Measurements from ENCODE around the gene B9D1. TPM values are rescaled to one million over a fixed set of nuclear protein-coding genes. Genes with fewer than 3 reads are reported as not detected.

B9D1 gene
- total RNA-seq, 3 donors from 2014 or later, result 14.4 to 29.2 (median 28.4) TPM

DNA sequence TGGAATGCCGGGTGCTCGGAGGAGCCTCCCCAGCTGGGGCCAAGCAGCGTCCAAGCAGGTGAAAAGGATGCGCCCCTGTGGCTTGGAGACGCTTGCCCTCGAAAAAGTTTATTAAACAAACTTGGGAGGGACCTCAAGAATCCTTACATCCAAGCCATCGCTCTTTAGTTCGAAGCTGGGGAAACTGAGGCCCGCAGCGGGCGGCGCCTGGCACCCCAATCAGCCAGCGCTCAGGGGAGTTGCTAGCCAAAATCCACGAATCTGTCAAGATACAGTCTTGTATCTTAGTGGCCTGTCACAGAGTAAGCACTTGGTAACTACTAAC, 553 bp upstream of the B9D1 start:
- DNase-seq (ENCODE audit: low spot score in 2 of 2), result no peak
- Histone ChIP-seq H3K36me3 (no peaks in the 10 kb centered on the region), H3K27ac (peak overlapping the region; percentile 92 to 96), H3K9me3 (no peaks in the 10 kb centered on the region), H3K27me3 (no peaks in the 10 kb centered on the region), H3K4me1 (peaks cover 0 to 10% of the 10 kb centered on the region in 2 donors), H3K4me3 (peak overlapping the region; percentile 66 to 86 (median 85))
- intact Hi-C loops (cut with DNase I; ENCODE audit: low total_unique reads), result loop anchor here (5.0 to 10.0 kb wide), 2 partner anchors 84 to 292 kb away; no protein-coding TSS in a partner anchor
- TF ChIP-seq POLR2AphosphoS5 (IDR thresholded peaks at IDR 0.05) (no peak), POLR2A (IDR thresholded peaks at IDR 0.05) (no peak)
- TF ChIP-seq, protein P1, sequence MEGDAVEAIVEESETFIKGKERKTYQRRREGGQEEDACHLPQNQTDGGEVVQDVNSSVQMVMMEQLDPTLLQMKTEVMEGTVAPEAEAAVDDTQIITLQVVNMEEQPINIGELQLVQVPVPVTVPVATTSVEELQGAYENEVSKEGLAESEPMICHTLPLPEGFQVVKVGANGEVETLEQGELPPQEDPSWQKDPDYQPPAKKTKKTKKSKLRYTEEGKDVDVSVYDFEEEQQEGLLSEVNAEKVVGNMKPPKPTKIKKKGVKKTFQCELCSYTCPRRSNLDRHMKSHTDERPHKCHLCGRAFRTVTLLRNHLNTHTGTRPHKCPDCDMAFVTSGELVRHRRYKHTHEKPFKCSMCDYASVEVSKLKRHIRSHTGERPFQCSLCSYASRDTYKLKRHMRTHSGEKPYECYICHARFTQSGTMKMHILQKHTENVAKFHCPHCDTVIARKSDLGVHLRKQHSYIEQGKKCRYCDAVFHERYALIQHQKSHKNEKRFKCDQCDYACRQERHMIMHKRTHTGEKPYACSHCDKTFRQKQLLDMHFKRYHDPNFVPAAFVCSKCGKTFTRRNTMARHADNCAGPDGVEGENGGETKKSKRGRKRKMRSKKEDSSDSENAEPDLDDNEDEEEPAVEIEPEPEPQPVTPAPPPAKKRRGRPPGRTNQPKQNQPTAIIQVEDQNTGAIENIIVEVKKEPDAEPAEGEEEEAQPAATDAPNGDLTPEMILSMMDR (IDR thresholded peaks at IDR 0.05), result no peak

DNA sequence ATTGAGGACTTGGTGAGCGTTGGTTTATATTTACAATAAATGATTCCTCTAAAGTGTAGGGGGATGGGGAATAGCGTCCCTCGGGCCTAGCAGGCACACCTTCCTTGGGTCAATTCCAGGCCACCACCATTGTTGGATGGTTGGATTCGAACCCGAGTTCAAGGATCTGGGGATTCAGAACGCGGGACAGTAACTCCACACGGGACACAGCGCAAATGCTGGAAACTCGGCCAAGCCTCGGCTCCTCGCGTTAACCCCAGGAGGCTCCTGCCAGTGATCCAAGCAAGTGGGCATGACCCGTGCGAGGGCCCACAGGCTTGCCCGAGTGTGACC, 613 bp downstream of the B9D1 start:
- peak overlapping the region; percentile 92 to 96 for H3K27ac ChIP-seq

DNA sequence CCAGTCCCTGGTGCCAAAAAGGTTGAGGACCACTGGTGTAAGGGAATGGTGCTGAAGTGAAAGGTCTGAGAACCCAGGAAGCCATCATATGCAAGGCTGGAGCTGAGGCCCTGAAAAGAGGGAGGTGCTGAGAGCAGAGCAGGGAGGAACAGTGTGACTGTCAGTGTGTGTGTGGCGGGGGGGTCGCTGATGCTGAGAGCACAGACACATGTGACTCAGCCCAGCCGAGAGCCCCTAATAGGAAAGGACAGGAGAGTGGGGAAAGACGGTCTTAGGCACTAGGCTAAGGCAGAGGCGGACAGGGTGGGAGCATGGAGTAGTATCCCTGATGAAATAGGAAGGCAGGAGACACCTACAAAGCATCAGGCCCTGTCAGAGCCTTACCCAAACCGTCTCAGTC, 1.2 kb downstream of the B9D1 start:
- intact Hi-C loops (cut with DNase I; ENCODE audit: low total_unique reads), result loop anchor here (5.0 to 10.0 kb wide), 2 partner anchors 86 to 293 kb away; no protein-coding TSS in a partner anchor
- TF ChIP-seq POLR2AphosphoS5 (IDR thresholded peaks at IDR 0.05) (no peak), POLR2A (IDR thresholded peaks at IDR 0.05) (no peak)
- TF ChIP-seq, protein P1 (IDR thresholded peaks at IDR 0.05), result no peak
- no peak for DNase-seq (ENCODE audit: low spot score in 2 of 2)
- H3K36me3 ChIP-seq, result no peaks in the 10 kb centered on the region
- H3K4me1 ChIP-seq, result peaks cover 0 to 10% of the 10 kb centered on the region in 2 donors
- peak overlapping the region in 2 of 3 donors; percentile 85 to 86 for H3K4me3 ChIP-seq
- H3K9me3 ChIP-seq, result no peaks in the 10 kb centered on the region
- H3K27me3 ChIP-seq, result no peaks in the 10 kb centered on the region
- H3K27ac ChIP-seq, result peak overlapping the region in 1 of 2 donors; percentile 92

More for the DNA sequence above, 613 bp downstream of the B9D1 start:
- no peak for TF ChIP-seq POLR2AphosphoS5 (IDR thresholded peaks at IDR 0.05)
- TF ChIP-seq, protein P1 (IDR thresholded peaks at IDR 0.05), result no peak
- TF ChIP-seq POLR2A (IDR thresholded peaks at IDR 0.05), result no peak
- DNase-seq (ENCODE audit: low spot score in 2 of 2), result no peak
- Histone ChIP-seq H3K4me1 (peaks cover 0 to 10% of the 10 kb centered on the region in 2 donors), H3K9me3 (no peaks in the 10 kb centered on the region), H3K4me3 (peak overlapping the region; percentile 66 to 86 (median 85)), H3K36me3 (no peaks in the 10 kb centered on the region), H3K27me3 (no peaks in the 10 kb centered on the region)
- intact Hi-C loops (cut with DNase I; ENCODE audit: low total_unique reads), result loop anchor here (5.0 to 10.0 kb wide), 2 partner anchors 85 to 293 kb away; no protein-coding TSS in a partner anchor

DNA sequence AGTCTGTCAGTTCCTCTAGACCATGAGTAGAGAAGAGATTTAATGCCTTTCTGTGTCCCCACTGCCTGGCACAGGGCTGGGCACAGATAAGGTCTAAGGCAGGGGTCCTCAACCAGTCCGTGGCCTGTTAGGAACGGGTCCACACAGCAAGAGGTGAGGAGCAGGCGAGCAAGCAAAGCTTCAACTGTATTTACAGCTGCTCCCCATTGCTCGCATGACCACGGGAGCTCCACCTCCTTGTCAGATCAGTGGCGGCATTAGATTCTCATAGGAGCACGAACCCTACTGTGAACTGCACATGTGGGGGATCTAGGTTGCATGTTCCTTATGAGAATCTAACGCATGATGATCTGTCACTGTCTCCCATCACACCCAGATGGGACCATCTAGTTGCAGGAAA, 1.8 kb downstream of the B9D1 start:
- H3K27ac ChIP-seq, result no peak overlapping the region
- H3K36me3 ChIP-seq, result no peaks in the 10 kb centered on the region
- TF ChIP-seq POLR2AphosphoS5 (IDR thresholded peaks at IDR 0.05), result no peak
- TF ChIP-seq POLR2A (IDR thresholded peaks at IDR 0.05), result no peak
- TF ChIP-seq, protein P1 (IDR thresholded peaks at IDR 0.05), result no peak
- H3K4me3 ChIP-seq, result no peak overlapping the region
- H3K9me3 ChIP-seq, result no peaks in the 10 kb centered on the region
- H3K27me3 ChIP-seq, result no peaks in the 10 kb centered on the region
- DNase-seq (ENCODE audit: low spot score in 2 of 2), result no peak
- peaks cover 0 to 10% of the 10 kb centered on the region in 2 donors for H3K4me1 ChIP-seq
- intact Hi-C loops (cut with DNase I; ENCODE audit: low total_unique reads), result loop anchor here (5.0 to 10.0 kb wide), 2 partner anchors 87 to 294 kb away; no protein-coding TSS in a partner anchor

DNA sequence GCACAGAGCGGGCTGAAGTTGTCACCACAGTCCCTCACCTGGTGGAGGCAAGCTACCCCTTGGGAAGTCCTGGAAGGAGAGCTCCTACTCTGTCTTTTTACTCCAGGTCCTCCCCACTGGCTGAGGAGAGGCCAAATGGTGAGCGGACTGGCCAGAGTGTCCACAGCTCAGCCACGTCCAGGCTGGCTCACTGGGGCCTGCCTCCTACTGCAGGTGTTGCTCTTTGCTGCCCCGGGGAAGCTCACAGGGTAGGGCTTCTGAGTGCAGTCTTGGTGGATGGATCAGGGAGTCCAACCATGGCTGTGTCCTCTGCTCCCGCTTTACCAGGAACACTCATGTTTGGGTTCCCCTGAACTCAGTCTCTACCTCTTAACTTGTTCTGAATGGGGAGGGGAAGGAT, 2.7 kb downstream of the B9D1 start:
- intact Hi-C loops (cut with DNase I; ENCODE audit: low total_unique reads), result loop anchor here (5.0 to 10.0 kb wide), 3 partner anchors 87 to 295 kb away; no protein-coding TSS in a partner anchor
- Histone ChIP-seq H3K9me3 (no peaks in the 10 kb centered on the region), H3K36me3 (no peaks in the 10 kb centered on the region), H3K4me3 (no peak overlapping the region), H3K27ac (no peak overlapping the region), H3K4me1 (peaks cover 0 to 10% of the 10 kb centered on the region in 2 donors), H3K27me3 (no peaks in the 10 kb centered on the region)
- TF ChIP-seq, protein P1 (IDR thresholded peaks at IDR 0.05), result no peak
- TF ChIP-seq POLR2AphosphoS5 (IDR thresholded peaks at IDR 0.05) (no peak), POLR2A (IDR thresholded peaks at IDR 0.05) (no peak)
- no peak for DNase-seq (ENCODE audit: low spot score in 2 of 2)
